ENCODE data around the gene EXOC3. TPM values are rescaled to one million over a fixed set of nuclear protein-coding genes. Genes with fewer than 3 reads are reported as not detected.

EXOC3 gene
- total RNA-seq, 1 donor from 2014 or later, result 19.2 TPM

DNA sequence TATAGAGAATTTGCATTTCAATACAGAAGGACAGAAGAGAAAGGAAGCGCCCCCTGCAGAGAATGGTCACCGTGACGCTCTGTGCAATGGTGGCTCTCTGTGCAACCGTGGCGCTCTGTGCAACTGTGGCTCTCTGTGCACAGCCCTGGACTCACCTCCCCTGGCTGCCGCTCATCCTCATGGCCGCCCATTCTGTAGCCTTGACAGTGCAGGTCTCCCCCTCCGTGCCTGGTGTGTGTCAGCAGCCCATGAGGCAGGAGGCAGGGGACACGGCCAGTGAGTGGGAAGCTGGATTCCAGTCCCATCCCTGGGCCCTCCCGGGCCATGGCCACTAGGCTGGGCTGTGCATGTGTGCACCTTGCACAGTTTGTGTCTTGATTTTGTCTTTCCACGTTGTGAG, 12.0 kb downstream of the EXOC3 start:
- no peak overlapping the region for H3K4me2 ChIP-seq
- no peaks in the 10 kb centered on the region for H3K27me3 ChIP-seq
- no peak overlapping the region for H2AFZ ChIP-seq (replicated peaks)
- H3K79me2 ChIP-seq (ENCODE audit: low read depth), result no peaks in the 10 kb centered on the region
- H3K9me3 ChIP-seq (ENCODE audit: low read depth), result peaks cover 12% of the 10 kb centered on the region
- no peak overlapping the region for H3K4me3 Mint-ChIP-seq
- H3K4me1 ChIP-seq, result no peaks in the 10 kb centered on the region
- TF ChIP-seq EZH2phosphoT487 (IDR thresholded peaks at IDR 0.05) (no peak), EZH2 (IDR thresholded peaks at IDR 0.05) (no peak)
- TF ChIP-seq, protein P1, sequence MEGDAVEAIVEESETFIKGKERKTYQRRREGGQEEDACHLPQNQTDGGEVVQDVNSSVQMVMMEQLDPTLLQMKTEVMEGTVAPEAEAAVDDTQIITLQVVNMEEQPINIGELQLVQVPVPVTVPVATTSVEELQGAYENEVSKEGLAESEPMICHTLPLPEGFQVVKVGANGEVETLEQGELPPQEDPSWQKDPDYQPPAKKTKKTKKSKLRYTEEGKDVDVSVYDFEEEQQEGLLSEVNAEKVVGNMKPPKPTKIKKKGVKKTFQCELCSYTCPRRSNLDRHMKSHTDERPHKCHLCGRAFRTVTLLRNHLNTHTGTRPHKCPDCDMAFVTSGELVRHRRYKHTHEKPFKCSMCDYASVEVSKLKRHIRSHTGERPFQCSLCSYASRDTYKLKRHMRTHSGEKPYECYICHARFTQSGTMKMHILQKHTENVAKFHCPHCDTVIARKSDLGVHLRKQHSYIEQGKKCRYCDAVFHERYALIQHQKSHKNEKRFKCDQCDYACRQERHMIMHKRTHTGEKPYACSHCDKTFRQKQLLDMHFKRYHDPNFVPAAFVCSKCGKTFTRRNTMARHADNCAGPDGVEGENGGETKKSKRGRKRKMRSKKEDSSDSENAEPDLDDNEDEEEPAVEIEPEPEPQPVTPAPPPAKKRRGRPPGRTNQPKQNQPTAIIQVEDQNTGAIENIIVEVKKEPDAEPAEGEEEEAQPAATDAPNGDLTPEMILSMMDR (IDR thresholded peaks at IDR 0.05), result no peak
- DNase-seq (ENCODE audit: low spot score), result no peak
- H3K27ac ChIP-seq, result no peak overlapping the region
- no peak overlapping the region for H3K9ac ChIP-seq
- H3K36me3 Mint-ChIP-seq, result peaks cover 65% of the 10 kb centered on the region
- H3K36me3 ChIP-seq, result peaks cover 11% of the 10 kb centered on the region
- peaks cover 5% of the 10 kb centered on the region for H4K20me1 ChIP-seq (ENCODE audit: low read depth)
- H3F3A ChIP-seq (ENCODE audit: low read depth), result no peaks in the 10 kb centered on the region
- H3K27ac Mint-ChIP-seq, result no peak overlapping the region
- H3K4me3 ChIP-seq, result no peak overlapping the region
- H3K4me1 Mint-ChIP-seq, result no peaks in the 10 kb centered on the region
- H3K27me3 Mint-ChIP-seq (ENCODE audit: insufficient read depth, low read depth), result peaks cover 4% of the 10 kb centered on the region
- H3K9me3 Mint-ChIP-seq, result peaks cover 16% of the 10 kb centered on the region

DNA sequence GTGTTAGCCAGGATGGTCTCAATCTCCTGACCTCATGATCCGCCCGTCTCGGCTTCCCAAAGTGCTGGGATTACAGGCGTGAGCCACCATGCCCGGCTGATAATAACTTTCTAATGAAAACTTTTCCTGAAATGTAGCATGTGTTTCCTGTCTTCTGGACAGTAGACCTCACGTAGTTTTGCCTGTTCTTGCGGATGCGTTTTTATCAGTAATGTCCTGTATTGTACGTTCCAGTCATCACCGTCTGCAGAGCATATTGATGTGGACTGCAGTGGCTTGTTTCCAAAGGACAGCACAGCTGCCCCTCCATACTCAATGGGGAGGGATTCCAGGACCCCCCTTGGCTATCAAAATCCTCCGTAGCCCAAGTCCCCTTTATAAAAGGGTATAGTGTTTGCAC, 12.8 kb downstream of the EXOC3 start:
- H3K27me3 ChIP-seq, result no peaks in the 10 kb centered on the region
- H3K79me2 ChIP-seq (ENCODE audit: low read depth), result no peaks in the 10 kb centered on the region
- H3K4me3 ChIP-seq, result no peak overlapping the region
- Mint-ChIP-seq H3K27me3 (ENCODE audit: insufficient read depth, low read depth) (peaks cover 4% of the 10 kb centered on the region), H3K9me3 (peaks cover 14% of the 10 kb centered on the region), H3K4me1 (no peaks in the 10 kb centered on the region), H3K27ac (no peak overlapping the region), H3K36me3 (peaks cover 61% of the 10 kb centered on the region), H3K4me3 (no peak overlapping the region)
- peaks cover 10% of the 10 kb centered on the region for H3K9me3 ChIP-seq (ENCODE audit: low read depth)
- H3K9ac ChIP-seq, result no peak overlapping the region
- H4K20me1 ChIP-seq (ENCODE audit: low read depth), result peaks cover 5% of the 10 kb centered on the region
- no peaks in the 10 kb centered on the region for H3F3A ChIP-seq (ENCODE audit: low read depth)
- H3K27ac ChIP-seq, result no peak overlapping the region
- no peaks in the 10 kb centered on the region for H3K4me1 ChIP-seq
- no peak for DNase-seq (ENCODE audit: low spot score)
- H2AFZ ChIP-seq (replicated peaks), result no peak overlapping the region
- no peak for TF ChIP-seq EZH2phosphoT487 (IDR thresholded peaks at IDR 0.05)
- TF ChIP-seq, protein P1 (IDR thresholded peaks at IDR 0.05), result no peak
- TF ChIP-seq EZH2 (IDR thresholded peaks at IDR 0.05), result no peak
- no peak overlapping the region for H3K4me2 ChIP-seq
- H3K36me3 ChIP-seq, result peaks cover 10% of the 10 kb centered on the region

DNA sequence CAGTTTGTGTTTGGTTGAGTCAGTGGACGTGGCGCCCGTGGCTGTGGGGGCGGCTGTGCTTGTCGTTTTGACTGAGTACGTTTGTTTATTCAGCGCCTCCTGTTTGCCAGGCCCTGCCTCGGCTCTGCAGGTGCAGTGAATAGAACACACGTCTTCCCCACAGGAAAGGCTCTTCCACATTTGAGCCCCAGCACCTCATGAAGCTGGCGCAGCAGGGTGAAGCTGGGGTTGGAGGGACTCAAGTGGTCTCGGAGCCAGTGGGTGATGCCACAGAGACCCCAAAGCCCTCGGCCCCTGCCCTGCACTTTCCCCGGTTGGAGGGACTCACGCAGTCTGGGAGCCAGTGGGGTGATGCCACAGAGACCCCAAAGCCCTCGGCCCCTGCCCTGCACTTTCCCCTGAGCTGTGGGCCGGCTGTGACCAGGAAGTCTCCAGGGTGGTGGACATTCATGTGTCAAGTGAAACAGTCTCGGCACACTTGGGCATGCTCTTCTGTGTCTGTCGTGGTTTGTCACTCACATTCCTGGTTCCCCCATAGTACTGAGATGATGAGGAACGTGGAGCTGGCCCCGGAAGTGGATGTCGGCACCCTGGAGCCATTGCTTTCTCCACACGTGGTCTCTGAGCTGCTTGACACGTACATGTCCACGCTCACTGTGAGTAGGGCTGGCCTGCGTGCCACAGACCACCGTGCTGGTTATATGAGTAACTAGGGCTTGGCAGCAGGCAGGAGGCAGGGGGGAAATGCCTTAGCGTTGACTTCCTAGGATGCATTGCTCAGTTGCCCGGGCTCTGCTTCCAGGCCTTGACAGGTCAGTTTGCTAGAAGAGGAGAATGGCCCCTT, 13.6 kb downstream of the EXOC3 start:
- H3K4me1 Mint-ChIP-seq, result no peaks in the 10 kb centered on the region
- Histone ChIP-seq H3K36me3 (peaks cover 3% of the 10 kb centered on the region), H3K4me1 (no peaks in the 10 kb centered on the region), H3K79me2 (ENCODE audit: low read depth) (no peaks in the 10 kb centered on the region), H3K27me3 (no peaks in the 10 kb centered on the region), H3F3A (ENCODE audit: low read depth) (no peaks in the 10 kb centered on the region), H3K9me3 (ENCODE audit: low read depth) (peaks cover 3% of the 10 kb centered on the region), H3K27ac (no peak overlapping the region), H4K20me1 (ENCODE audit: low read depth) (peaks cover 5% of the 10 kb centered on the region), H3K4me2 (no peak overlapping the region), H3K4me3 (no peak overlapping the region), H3K9ac (no peak overlapping the region), H2AFZ (replicated peaks) (no peak overlapping the region)
- no peak overlapping the region for H3K27ac Mint-ChIP-seq
- TF ChIP-seq, protein P1 (IDR thresholded peaks at IDR 0.05), result no peak
- no peak for TF ChIP-seq EZH2phosphoT487 (IDR thresholded peaks at IDR 0.05)
- no peak for TF ChIP-seq EZH2 (IDR thresholded peaks at IDR 0.05)
- peaks cover 11% of the 10 kb centered on the region for H3K9me3 Mint-ChIP-seq
- no peak for DNase-seq (ENCODE audit: low spot score)
- H3K4me3 Mint-ChIP-seq, result no peak overlapping the region
- H3K27me3 Mint-ChIP-seq (ENCODE audit: insufficient read depth, low read depth), result peaks cover 4% of the 10 kb centered on the region
- peaks cover 54% of the 10 kb centered on the region for H3K36me3 Mint-ChIP-seq

Data from neural progenitor cell (in vitro differentiated cells).